Liver (tissue), 9 donors: ENCODE results near the gene KCTD12. TPM values are rescaled to one million over a fixed set of nuclear protein-coding genes. Genes with fewer than 3 reads are reported as not detected.

ENCODE experiments used
- DNase-seq: peaks from one replicate; pipeline ENCODE4 v3.0.0-alpha.2; 2017; ENCODE audit warnings: low spot score
- H3K27ac ChIP-seq, 2 donors: one replicate each; pipeline ENCODE4 v1.7.0; 2013; ENCODE audit warnings: inconsistent platforms in 2 of 2, low read length in 2 of 2, control low read depth in 1 of 2, low read depth in 1 of 2, mild to moderate bottlenecking in 1 of 2
- H3K27me3 ChIP-seq, 4 donors: one replicate each; pipeline versions ENCODE4 v1.6.1 to v1.7.0; 2013; ENCODE audit warnings: low read length in 3 of 4, inconsistent platforms in 1 of 4, mild to moderate bottlenecking in 1 of 4, moderate library complexity in 1 of 4; ENCODE audit not compliant: control insufficient read depth in 4 of 4, insufficient read depth in 4 of 4
- H3K36me3 ChIP-seq, 4 donors: one replicate each; pipeline versions ENCODE4 v1.6.1 to v1.7.0; 2013; ENCODE audit warnings: low read length in 3 of 4, mild to moderate bottlenecking in 3 of 4, low read depth in 1 of 4, moderate library complexity in 1 of 4; ENCODE audit not compliant: control insufficient read depth in 4 of 4, insufficient read depth in 3 of 4
- H3K4me1 ChIP-seq, 4 donors: one replicate each; pipeline versions ENCODE4 v1.6.1 to v1.7.0; 2013; ENCODE audit warnings: low read length in 3 of 4, mild to moderate bottlenecking in 3 of 4, moderate library complexity in 1 of 4; ENCODE audit not compliant: control insufficient read depth in 4 of 4, insufficient read depth in 4 of 4
- H3K4me3 ChIP-seq, 3 donors: one replicate each; pipeline versions ENCODE4 v1.6.1 to v1.7.0; 2013; ENCODE audit warnings: low read length in 3 of 3, control low read depth in 1 of 3, low read depth in 1 of 3, mild to moderate bottlenecking in 1 of 3
- H3K9ac ChIP-seq, 2 donors: one replicate each; pipeline ENCODE4 v1.7.0; 2013; ENCODE audit warnings: low read length in 2 of 2, mild to moderate bottlenecking in 2 of 2, moderate library complexity in 2 of 2, control low read depth in 1 of 2, low read depth in 1 of 2
- H3K9me3 ChIP-seq, 4 donors: one replicate each; pipeline versions ENCODE4 v1.6.1 to v1.7.0; 2013; ENCODE audit warnings: low read length in 3 of 4; ENCODE audit not compliant: control insufficient read depth in 4 of 4
- ATF3 ChIP-seq: IDR thresholded peaks from 2 replicates; pipeline ENCODE4 v1.6.1; 2016; ENCODE audit warnings: antibody characterized with exemption
- CTCF ChIP-seq: fragments of 150-350 bp; IDR thresholded peaks from 2 replicates; pipeline ENCODE4 v1.5.1; 2017; ENCODE audit warnings: improper control_type of control experiment, low read depth, low read length; ENCODE audit not compliant: missing input control
- EGR1 ChIP-seq, 2 donors: IDR thresholded peaks; 2 replicates each; pipeline ENCODE4 v1.6.1; 2016 to 2018; ENCODE audit warnings: antibody characterized with exemption in 2 of 2, low read depth in 2 of 2
- FOXA2 ChIP-seq: IDR thresholded peaks from 2 replicates; pipeline ENCODE4 v1.6.1; 2016; ENCODE audit warnings: antibody characterized with exemption
- GABPA ChIP-seq, 2 donors: IDR thresholded peaks in 1 of 2; conservative IDR thresholded peaks in 1 of 2; 2 replicates each; pipeline ENCODE4 v1.6.1; 2016; ENCODE audit warnings: antibody characterized with exemption in 2 of 2, mild to moderate bottlenecking in 1 of 2, moderate library complexity in 1 of 2
- HNF4A ChIP-seq, 2 donors: conservative IDR thresholded peaks; 2 replicates each; pipeline ENCODE4 v1.6.1; 2016; ENCODE audit warnings: antibody characterized with exemption in 2 of 2, mild to moderate bottlenecking in 2 of 2
- HNF4G ChIP-seq: IDR thresholded peaks from 2 replicates; pipeline ENCODE4 v1.6.1; 2016; ENCODE audit warnings: antibody characterized with exemption
- JUND ChIP-seq, 2 donors: IDR thresholded peaks; 2 replicates each; pipeline ENCODE4 v1.6.1; 2016; ENCODE audit warnings: antibody characterized with exemption in 2 of 2
- MAX ChIP-seq: IDR thresholded peaks from 2 replicates; pipeline ENCODE4 v1.6.1; 2016; ENCODE audit warnings: antibody characterized with exemption
- NR2F2 ChIP-seq: IDR thresholded peaks from 2 replicates; pipeline ENCODE4 v1.6.1; 2016; ENCODE audit warnings: antibody characterized with exemption
- RAD21 ChIP-seq, 2 donors: IDR thresholded peaks; 2 replicates each; pipeline ENCODE4 v1.6.1; 2016; ENCODE audit warnings: antibody characterized with exemption in 2 of 2, mild to moderate bottlenecking in 2 of 2
- REST ChIP-seq: IDR thresholded peaks from 2 replicates; pipeline ENCODE4 v1.6.1; 2016; ENCODE audit warnings: antibody characterized with exemption, mild to moderate bottlenecking
- SP1 ChIP-seq: IDR thresholded peaks from 2 replicates; pipeline ENCODE4 v1.6.1; 2018; ENCODE audit warnings: antibody characterized with exemption, mild to moderate bottlenecking
- TAF1 ChIP-seq: conservative IDR thresholded peaks from 2 replicates; pipeline ENCODE4 v1.6.1; 2016; ENCODE audit warnings: antibody characterized with exemption, mild to moderate bottlenecking
- YY1 ChIP-seq: IDR thresholded peaks from 2 replicates; pipeline ENCODE4 v1.6.1; 2016; ENCODE audit warnings: antibody characterized with exemption, mild to moderate bottlenecking
- ZBTB33 ChIP-seq: IDR thresholded peaks from 2 replicates; pipeline ENCODE4 v1.6.1; 2016; ENCODE audit warnings: antibody characterized with exemption
- WGBS: extraction: QIAGEN DNeasy Blood & Tissue Kit; methylation state at CpG from one replicate; pipeline ENCODE4 v1.1.7; 2013; 5-methylcytosine and 5-hydroxymethylcytosine counted together
- polyA plus RNA-seq, 2 donors: library from polyadenylated mRNA; stranded (reverse) in 1 of 2; unstranded in 1 of 2; fragments of 200-250 nt in 1 of 2; fragments of >200 nt in 1 of 2; fragmentation: Nextera tagmentation in 1 of 2; extraction: Ambion mirVana in 1 of 2; gene quantifications; one replicate each; pipeline versions ENCODE4 v1.2.1 to v1.2.3, GENCODE V29; 2013 to 2015
- total RNA-seq, 2 donors: library from RNA; depleted of rRNA; stranded (reverse); fragments of >200 nt; gene quantifications; one replicate each; pipeline ENCODE4 v1.2.3, GENCODE V29; 2014
- donor health status: healthy.
- donor health status: healthy.
- donor health status: healthy.
- donor health status: healthy.
- donor health status: healthy.

KCTD12 gene
- total and polyA plus RNA-seq, 4 donors: 1.5 to 14.8 (median 6.6) TPM

- Histone ChIP-seq H3K36me3 (no peaks in the 10 kb centered on the region), H3K27ac (no peak overlapping the region), H3K4me1 (no peaks in the 10 kb centered on the region), H3K27me3 (peaks cover 0 to 3% (median 0%) of the 10 kb centered on the region in 4 donors), H3K9me3 (no peaks in the 10 kb centered on the region), H3K9ac (no peak overlapping the region), H3K4me3 (no peak overlapping the region)
- no peak for DNase-seq
- no peak for TF ChIP-seq REST
- TF ChIP-seq HNF4G: no peak
- no peak for TF ChIP-seq NR2F2
- TF ChIP-seq CTCF: no peak
- no peak for TF ChIP-seq ZBTB33
- no peak for TF ChIP-seq YY1
- TF ChIP-seq HNF4A (conservative IDR thresholded peaks at IDR 0.05): no peak
- TF ChIP-seq ATF3: no peak
- no peak for TF ChIP-seq MAX
- TF ChIP-seq TAF1: no peak
- TF ChIP-seq EGR1 (IDR thresholded peaks at IDR 0.05; ENCODE audit: low read depth in 2 of 2): no peak
- no peak for TF ChIP-seq GABPA (IDR thresholded peaks at IDR 0.05 in 1 of 2, conservative IDR thresholded peaks at IDR 0.05 in 1 of 2)
- TF ChIP-seq RAD21 (IDR thresholded peaks at IDR 0.05): no peak
- 53% methylated on average over 2 of the region's 2 CpGs for WGBS
Observed at GRCh38 chr13:76872675-76873074, 13.5 kb downstream of the KCTD12 start.

- no peak overlapping the region for H3K9ac ChIP-seq
- H3K27ac ChIP-seq: no peak overlapping the region
- DNase-seq: no peak
- H3K9me3 ChIP-seq: no peaks in the 10 kb centered on the region
- H3K27me3 ChIP-seq: peaks cover 0 to 3% (median 0%) of the 10 kb centered on the region in 4 donors
- H3K4me1 ChIP-seq: no peaks in the 10 kb centered on the region
- TF ChIP-seq ZBTB33 (no peak), HNF4A (conservative IDR thresholded peaks at IDR 0.05) (no peak), SP1 (no peak), REST (no peak), FOXA2 (no peak), JUND (IDR thresholded peaks at IDR 0.05) (no peak), NR2F2 (no peak), ATF3 (no peak), TAF1 (no peak), MAX (no peak), YY1 (no peak)
- no peak overlapping the region for H3K4me3 ChIP-seq
- no peaks in the 10 kb centered on the region for H3K36me3 ChIP-seq
- WGBS: 78% methylated on average over 3 of the region's 3 CpGs
Observed at GRCh38 chr13:76871432-76871831, 14.8 kb downstream of the KCTD12 start.
